ENCODE measurements around the gene RALB.

- TF ChIP-seq CTCF (IDR thresholded peaks at IDR 0.05) (no peak), POLR2AphosphoS5 (IDR thresholded peaks at IDR 0.05) (no peak), POLR2A (IDR thresholded peaks at IDR 0.05) (no peak)
Measured at GRCh38 chr2:120236791-120237190, 15.9 kb upstream of the RALB start.
